HG03558 (cell line): ENCODE results near the gene SLC25A6.
"Not testable (repeated sequence)": the region's sequence is repeated elsewhere in the genome, so short reads cannot be mapped to it uniquely, and the experiment has no call there.

Source experiments
- ATAC-seq: cut with Tn5 transposase; IDR thresholded peaks from one replicate; pipeline ENCODE4 v1.9.1; 2021; ENCODE audit warnings: moderate number of reproducible peaks; ENCODE audit not compliant: unreplicated experiment; ENCODE audit errors: extremely low read depth

SLC25A6 gene

DNA sequence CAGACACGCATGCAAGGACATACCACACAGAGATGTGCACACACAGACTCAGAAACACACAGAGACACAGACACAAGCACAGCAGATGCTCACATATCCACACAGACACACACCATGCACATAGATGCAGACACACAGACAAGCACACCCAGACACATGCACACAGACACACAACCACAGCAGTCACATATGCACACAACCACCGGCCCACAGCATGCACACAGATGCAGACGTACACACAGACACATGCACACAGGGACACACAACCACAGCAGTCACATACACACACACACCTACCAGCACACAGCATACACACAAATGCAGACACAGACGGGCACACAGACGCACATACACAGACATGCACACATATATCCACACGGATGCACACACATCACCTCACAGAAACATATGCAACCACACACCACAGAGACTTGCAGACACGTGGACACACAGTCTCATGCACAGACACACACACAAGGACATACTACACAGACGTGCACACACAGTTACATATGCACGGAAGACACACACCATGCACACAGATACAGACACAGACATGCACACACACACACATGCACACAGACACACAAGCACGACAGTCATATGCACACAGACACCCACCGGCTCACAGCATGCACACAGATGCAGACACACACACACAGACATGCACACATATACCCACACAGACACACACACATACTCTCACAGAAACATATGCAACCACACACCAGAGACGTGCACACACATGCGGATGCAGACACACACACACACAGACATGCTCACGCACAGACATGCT lies 25.2 kb upstream of the SLC25A6 start:
- no peak for ATAC-seq

GRCh38 chrX:1416327-1416784 lies 24.4 kb upstream of the SLC25A6 start:
- no peak for ATAC-seq

DNA sequence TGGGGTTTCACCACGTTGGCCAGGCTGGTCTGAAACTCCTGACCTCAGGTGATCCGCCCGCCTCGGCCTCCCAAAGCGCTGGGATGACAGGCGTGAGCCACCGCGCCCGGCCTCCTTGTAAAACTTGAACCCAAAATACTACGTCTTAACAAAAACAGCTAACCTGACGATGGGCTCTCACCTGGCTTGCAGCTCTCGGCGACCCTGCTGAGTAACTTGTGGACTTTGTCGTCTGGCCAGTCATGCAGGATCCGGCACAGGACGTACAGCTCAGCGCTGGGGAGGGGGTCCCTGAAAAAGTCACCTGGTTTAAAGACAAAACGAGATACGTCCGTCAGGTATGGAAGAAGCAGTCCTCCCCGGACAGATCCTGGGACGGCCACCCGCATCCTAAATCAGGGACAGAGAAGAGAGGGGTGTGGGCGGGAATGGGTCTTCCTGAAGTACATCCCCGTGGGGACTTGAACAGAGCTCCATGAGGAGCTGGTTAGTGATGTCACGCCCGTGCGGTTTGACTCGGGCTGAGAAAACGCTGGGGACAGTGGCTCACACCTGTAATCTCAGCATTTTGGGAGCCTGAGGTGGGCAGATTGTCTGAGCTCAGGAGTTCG lies 20.7 kb upstream of the SLC25A6 start:
- ATAC-seq, result no peak

DNA sequence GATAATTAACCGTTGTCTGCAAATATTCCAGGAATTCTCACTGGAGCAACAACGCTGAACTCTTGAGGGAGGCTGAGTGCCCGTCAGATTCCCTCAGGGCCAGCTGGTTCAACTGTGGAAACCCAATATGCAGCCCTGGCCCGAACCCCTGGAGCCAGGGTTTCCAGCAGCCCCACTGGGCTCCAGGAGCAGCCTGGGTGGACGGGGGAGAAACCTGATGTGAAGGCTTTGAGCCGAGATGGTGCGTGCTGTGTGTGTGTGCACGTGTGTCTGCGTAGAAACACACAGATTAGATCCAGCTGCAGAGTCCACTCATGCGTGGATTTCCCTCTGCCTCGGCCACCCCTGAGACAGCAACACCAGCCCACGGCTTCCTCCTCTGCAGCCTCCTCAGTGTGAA lies 19.4 kb upstream of the SLC25A6 start:
- no peak for ATAC-seq

DNA sequence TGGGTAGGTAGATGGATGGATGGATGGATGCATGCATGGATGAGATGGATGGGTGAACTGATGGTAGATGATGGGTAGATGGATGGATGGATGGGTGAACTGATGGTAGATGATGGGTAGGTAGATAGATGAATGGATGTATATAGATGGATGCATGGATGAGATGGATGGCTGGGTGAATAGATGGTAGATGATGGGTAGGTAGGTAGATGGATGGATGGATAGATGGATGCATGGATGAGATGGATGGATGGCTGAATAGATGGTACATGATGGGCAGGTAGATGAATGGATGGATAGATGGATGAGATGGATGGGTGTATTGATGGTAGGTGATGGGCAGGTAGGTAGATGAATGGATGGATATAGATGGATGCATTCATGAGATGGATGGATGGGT lies 15.1 kb upstream of the SLC25A6 start:
- no peak for ATAC-seq

DNA sequence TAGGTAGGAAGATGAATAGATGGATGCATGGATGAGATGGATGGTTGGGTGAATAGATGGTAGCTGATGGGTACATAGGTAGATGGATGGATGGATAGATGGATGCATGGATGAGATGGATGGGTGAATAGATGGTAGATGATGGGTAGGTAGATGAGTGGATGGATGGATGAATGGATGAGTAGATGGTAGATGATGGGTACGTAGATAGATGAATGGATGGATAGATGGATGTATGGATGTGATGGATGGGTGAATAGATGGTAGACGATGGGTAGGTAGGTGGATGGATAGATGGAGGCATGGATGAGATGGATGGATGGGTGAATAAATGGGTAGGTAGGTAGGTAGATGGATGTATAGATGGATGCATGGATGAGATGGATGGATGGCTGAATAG lies 13.9 kb upstream of the SLC25A6 start:
- not testable (repeated sequence) for ATAC-seq

DNA sequence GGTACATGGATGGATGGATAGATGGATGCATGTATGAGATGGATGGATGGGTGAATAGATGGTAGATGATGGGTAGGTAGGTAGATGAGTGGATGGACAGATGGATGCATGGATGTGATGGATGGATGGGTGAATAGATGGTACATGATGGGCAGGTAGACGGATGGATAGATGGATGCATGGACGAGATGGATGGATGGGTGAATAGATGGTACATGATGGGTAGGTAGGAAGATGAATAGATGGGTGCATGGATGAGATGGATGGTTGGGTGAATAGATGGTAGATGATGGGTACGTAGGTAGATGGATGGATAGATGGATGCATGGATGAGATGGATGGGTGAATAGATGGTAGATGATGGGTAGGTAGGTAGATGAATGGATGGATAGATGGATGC lies 12.0 kb upstream of the SLC25A6 start:
- ATAC-seq, result not testable (repeated sequence)

DNA sequence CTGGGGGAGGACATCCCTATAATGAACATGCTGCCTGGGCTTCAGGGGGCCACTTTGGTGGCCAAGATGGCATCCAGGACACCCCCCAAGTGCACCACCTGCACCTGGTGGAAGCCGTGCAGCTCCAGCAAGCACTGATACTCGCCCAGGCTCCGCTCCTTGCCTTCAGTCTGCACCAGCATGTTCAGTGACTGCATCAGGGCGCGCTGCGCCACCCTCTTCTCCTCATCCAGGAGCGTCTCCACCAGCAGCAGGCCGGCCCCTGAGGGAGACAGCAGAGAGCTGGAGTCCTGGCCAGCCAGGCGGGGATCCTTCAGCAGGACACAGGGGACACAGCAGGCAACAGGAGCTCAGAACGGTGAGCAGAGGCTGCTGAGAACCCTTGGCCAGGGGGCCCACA lies 11.3 kb upstream of the SLC25A6 start:
- ATAC-seq, result no peak

- ATAC-seq, result no peak
These were observed 9.9 kb upstream of the SLC25A6 start for GRCh38 chrX:1401611-1402430.

GRCh38 chrX:1400742-1401471 lies 9.0 kb upstream of the SLC25A6 start:
- ATAC-seq, result no peak

- no peak for ATAC-seq
These were observed 8.1 kb upstream of the SLC25A6 start for GRCh38 chrX:1400049-1400448.

DNA sequence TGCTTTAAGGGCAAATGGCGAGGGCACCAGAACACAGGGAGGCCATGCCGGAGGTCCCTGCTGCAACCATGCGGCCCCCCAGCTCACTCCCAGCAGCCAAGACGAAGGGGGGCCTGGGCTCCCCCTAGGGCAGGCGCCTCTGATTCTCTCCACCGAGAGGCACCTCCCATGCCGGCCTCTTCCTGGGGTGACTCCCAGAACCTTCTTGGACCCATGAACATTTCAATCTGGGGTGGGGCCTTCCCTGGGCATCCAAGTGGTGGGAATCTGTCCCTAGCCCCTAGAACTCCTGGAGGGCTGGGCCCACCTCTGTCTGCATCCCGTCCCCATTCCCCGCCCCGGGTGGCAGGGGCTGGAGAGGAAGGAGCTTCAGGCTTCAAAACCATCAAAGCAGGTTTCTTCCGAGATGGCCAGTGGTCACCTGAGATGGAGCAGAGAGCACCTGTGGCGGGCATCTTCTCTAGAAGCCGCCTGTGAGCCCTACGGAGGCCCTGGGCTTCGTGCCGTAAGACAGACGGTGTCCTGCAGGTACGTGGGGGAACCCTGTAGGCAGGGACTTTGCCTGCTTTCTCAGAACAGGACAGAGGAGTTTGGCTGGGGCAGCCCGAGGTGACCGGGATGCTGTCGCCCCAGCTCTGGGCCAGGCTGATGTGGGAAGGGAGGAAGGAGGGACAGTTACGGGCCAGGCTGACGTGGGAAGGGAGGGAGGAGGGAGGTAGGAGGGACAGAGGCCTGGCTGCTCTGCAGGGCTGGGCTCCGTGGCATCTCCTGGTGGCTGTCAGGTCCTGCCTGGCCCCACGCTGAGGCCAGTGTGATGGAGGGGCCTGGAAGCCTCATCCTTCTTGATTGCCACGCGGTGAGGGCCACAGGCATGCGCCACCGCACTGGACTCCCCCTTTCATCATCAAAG lies 6.8 kb upstream of the SLC25A6 start:
- ATAC-seq, result no peak

GRCh38 chrX:1397441-1398270 lies 5.7 kb upstream of the SLC25A6 start:
- no peak for ATAC-seq

GRCh38 chrX:1397001-1397400 lies 5.1 kb upstream of the SLC25A6 start:
- ATAC-seq, result no peak

- no peak for ATAC-seq
These were observed 3.8 kb upstream of the SLC25A6 start for GRCh38 chrX:1395646-1396216.

DNA sequence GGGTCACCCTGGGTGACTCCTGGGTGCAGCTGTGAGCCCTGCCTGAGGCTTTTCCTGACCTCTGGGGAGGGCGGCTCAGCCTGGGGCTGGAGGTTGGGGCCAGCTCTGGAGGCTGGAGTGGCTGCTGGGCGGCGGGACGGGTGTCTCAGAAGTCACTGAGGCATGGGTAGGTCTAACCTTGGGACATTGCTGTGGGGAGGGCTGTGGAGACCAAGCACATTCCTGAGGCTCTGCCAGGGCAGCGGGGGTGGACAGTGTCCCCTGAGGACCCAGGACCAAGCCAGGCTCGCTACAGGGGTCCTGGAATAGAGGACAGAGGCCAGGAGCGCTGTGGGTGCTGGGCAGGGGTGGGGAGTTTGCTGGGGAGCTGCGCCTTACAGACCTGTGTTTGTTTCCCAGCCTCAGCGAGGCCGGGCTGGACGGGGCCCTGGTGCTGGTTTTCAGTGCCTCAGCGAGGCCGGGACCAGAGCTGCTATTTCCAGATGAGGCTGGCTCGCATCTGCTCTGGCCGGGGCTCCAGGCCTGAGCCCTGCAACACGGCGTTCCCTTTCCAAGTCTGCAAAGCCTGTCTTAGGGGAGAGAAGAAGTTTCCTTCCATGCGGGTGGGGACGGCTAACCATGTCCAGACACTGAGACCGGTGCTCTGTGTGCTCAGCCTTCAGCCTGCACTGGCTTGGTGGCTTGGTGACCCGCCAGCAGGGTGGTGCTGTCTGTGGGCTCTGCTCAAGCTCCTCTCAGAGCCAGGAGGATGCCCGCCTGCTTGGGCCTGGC lies 3.0 kb upstream of the SLC25A6 start:
- no peak for ATAC-seq

- ATAC-seq, result no peak
These were observed 2.1 kb upstream of the SLC25A6 start for GRCh38 chrX:1393871-1394615.
